ENCODE measurements around the gene ELL3.
"Not testable (repeated sequence)": the region's sequence is repeated elsewhere in the genome, so short reads cannot be mapped to it uniquely, and the experiment has no call there.

Gene ELL3

DNA sequence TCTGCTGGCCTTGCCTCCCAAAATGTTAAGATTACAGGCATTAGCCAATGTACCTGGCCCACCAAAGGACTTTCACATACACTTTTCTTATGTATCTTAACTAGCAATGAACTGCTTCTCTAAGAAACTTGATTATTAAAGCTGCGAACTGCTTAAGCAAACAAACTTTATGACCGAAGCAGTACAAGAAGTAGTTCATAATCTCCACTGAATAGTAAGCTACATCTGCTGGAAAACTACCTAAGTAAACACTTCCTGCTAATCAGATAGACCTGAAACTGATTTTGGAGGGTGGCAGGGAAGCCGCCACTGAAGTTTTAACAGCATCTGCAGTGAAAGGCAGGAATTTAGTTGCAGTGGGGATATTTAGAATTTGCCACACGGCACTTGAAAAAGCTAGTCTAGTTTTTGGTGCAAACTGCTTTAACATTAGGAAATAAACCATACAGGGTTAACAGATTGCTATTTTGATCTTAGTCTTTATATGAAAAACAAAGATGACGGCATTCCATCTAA lies 31.7 kb upstream of the ELL3 start:
- TF ChIP-seq, protein P1, sequence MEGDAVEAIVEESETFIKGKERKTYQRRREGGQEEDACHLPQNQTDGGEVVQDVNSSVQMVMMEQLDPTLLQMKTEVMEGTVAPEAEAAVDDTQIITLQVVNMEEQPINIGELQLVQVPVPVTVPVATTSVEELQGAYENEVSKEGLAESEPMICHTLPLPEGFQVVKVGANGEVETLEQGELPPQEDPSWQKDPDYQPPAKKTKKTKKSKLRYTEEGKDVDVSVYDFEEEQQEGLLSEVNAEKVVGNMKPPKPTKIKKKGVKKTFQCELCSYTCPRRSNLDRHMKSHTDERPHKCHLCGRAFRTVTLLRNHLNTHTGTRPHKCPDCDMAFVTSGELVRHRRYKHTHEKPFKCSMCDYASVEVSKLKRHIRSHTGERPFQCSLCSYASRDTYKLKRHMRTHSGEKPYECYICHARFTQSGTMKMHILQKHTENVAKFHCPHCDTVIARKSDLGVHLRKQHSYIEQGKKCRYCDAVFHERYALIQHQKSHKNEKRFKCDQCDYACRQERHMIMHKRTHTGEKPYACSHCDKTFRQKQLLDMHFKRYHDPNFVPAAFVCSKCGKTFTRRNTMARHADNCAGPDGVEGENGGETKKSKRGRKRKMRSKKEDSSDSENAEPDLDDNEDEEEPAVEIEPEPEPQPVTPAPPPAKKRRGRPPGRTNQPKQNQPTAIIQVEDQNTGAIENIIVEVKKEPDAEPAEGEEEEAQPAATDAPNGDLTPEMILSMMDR (IDR thresholded peaks at IDR 0.05; ENCODE audit: borderline replicate concordance, control extremely low read depth, extremely low read depth, insufficient read depth, missing control alignments): no peak
- in situ Hi-C loops (cut with MboI; ENCODE audit: low sequenced_read_pairs, unreplicated experiment): no loop called here
- no peak for DNase-seq (ENCODE audit: low spot score)

DNA sequence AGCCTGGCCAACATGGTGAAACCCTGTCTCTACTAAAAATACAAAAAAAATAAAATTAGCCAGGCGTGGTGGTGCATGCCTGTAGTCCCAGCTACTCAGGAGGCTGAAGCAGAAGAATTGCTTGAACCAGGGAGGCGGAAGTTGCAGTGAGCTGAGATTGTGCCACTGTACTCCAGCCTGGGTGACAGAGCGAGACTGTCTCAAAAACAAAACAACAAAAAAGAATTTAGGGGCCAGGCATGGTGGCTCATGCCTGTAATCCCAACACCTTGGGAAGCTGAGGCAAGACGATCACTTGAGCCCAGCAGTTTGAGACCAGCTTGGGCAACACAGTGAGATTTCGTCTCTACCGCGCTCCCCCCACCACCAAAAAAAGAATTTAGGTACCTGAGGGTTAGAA lies 25.9 kb upstream of the ELL3 start:
- DNase-seq (ENCODE audit: low spot score); in situ Hi-C loops (cut with MboI; ENCODE audit: low sequenced_read_pairs, unreplicated experiment): not testable (repeated sequence)

DNA sequence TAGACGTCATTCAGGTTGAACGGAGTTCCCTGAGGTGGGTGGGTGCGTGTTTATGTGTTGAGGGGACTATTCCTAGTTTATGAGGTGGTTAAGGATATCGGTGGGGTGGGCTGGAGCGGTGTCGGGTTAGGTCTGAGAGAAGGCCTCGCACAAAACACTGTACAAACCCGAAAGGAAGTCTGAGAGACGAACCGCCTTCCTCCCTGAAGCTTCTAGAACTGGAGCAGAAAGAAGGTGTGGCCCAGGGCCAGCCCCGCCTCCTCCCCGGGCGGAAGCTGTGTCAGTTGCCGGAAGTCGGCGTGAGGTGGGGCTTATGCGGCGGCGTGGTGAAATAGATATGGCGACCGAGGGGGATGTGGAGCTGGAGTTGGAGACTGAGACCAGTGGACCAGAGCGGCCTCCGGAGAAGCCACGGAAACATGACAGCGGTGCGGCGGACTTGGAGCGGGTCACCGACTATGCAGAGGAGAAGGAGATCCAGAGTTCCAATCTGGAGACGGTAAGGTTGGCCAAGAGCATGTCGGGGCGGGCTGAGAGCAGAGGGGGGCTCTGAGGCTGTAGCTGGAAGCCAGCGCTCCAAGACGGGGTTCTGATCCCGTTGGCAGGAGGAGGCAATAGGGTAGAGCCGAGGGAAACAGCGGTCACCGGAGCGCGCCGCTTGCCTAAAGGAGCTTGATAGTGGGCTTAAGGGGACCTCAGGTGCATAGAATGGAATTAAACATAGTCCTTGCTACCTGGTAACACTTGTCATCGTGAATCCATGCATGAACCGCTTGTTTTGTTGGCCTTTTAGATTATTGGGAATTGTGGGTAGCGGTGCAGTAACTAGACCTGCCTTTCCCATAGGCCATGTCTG lies 23.7 kb upstream of the ELL3 start, which contains the start of gene HYPK:
Gene HYPK (plus strand): TSS at position 314 of the 856 bp plus-strand sequence. CDS start 24 bp downstream, at position 338.
- in situ Hi-C loops (cut with MboI; ENCODE audit: low sequenced_read_pairs, unreplicated experiment): no loop called here
- TF ChIP-seq, protein P1 (IDR thresholded peaks at IDR 0.05; ENCODE audit: borderline replicate concordance, control extremely low read depth, extremely low read depth, insufficient read depth, missing control alignments): no peak
- peak; percentile 89 for DNase-seq (ENCODE audit: low spot score)

DNA sequence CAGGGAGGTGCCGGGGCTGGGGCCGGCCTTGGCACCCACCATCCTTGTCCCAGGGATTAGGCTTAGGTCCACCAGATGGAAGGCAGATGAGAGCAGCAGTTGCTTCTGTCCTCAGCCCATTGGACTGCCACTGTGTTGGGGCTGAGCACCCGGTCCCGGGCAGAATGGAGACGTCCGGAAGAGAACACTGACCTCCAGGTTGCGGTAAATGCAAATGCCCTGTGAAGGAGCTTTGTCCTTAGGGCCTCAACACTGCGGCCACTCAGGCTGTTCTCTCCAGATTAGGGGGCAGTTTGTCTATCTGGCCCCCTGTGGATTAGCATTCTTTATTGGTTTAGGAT lies 23.1 kb upstream of the ELL3 start, which contains the start of gene SERINC4:
Gene SERINC4 (minus strand): TSS at position 276 of the 341 bp plus-strand sequence. CDS start 234 bp downstream, at position 42.
- DNase-seq (ENCODE audit: low spot score): no peak
- in situ Hi-C loops (cut with MboI; ENCODE audit: low sequenced_read_pairs, unreplicated experiment): no loop called here
- TF ChIP-seq, protein P1 (IDR thresholded peaks at IDR 0.05; ENCODE audit: borderline replicate concordance, control extremely low read depth, extremely low read depth, insufficient read depth, missing control alignments): no peak

DNA sequence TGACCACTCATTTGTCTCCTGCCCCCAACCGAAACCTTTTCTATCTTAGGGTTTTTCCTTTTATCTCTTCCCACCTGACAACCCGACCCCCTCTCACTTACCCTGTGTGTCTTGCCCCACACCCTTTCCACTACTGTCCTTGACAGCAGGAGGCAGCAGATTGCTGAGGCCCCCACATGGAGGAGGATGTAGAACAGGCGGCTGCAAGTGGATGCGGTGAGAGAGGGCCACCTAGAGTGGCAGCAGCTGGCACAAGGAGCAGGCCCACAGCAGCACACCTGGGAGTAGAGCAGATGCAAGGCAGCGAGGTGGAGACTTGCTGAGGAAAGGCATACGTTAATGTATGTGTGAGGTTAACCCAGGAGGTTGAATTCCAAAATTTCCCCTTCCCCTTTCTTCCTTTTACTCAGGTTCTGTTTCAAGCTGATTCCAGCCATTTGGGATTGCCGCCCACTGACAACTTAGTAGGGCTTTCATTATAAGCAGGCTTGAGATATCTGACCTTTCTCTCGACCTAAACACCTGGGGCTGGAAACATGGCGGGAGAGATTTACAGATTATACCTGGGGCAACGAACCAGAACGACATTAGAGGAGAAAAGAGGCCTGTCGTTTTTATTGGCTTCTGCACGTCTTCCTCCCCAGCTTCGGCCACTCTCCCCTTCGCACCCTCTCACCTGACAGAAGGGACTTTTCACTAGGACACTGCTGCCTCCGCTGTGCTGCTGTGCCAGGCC lies 22.6 kb upstream of the ELL3 start:
- no peak for DNase-seq (ENCODE audit: low spot score)
- TF ChIP-seq, protein P1 (IDR thresholded peaks at IDR 0.05; ENCODE audit: borderline replicate concordance, control extremely low read depth, extremely low read depth, insufficient read depth, missing control alignments): peak; percentile 20
- in situ Hi-C loops (cut with MboI; ENCODE audit: low sequenced_read_pairs, unreplicated experiment): no loop called here

DNA sequence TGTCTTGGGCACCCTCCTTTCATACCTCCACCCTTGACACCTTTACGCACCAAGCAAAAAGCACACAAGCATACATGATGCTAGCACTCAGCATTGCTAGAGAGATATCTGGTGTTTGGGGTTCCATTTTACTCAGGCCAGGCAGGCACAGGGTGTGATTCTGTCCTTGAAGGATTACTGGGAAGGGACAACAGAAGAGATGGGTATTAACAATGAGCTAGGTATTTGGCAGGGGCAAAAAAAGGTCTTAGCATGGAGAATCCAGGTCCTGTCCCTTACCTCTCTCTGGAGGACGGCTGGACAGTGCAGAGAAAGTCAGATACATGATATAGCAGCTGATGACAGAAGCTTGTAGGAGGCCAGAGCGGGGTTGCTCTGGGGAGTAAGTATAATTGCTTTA lies 19.8 kb upstream of the ELL3 start:
- DNase-seq (ENCODE audit: low spot score): no peak
- TF ChIP-seq, protein P1 (IDR thresholded peaks at IDR 0.05; ENCODE audit: borderline replicate concordance, control extremely low read depth, extremely low read depth, insufficient read depth, missing control alignments): no peak
- in situ Hi-C loops (cut with MboI; ENCODE audit: low sequenced_read_pairs, unreplicated experiment): no loop called here

Measured in GM13976 (cell line).